ENCODE measurements around the gene SMAD6. TPM values are rescaled to one million over a fixed set of nuclear protein-coding genes. Genes with fewer than 3 reads are reported as not detected.
A peak's percentile ranks its signal among the peaks of the same experiment; 100 is the strongest.

Gene SMAD6
- total RNA-seq, 1 experiment from 2014 or later: 6.6 TPM

- H3K27me3 ChIP-seq (ENCODE audit: insufficient read depth, low read length): no peaks in the 10 kb centered on the region
- BruUV-seq (replicated peaks): no TSS peak
- H3K9me2 ChIP-seq (ENCODE audit: insufficient read depth): no peaks in the 10 kb centered on the region
- DNase-seq (ENCODE audit: low read depth, low spot score): no peak
- no peak overlapping the region for H3K27ac ChIP-seq (ENCODE audit: low read depth, low read length)
- H3K4me3 ChIP-seq (replicated peaks in 1 of 2; ENCODE audit: low read depth in 1 of 2, low read length in 2 of 2): no peak overlapping the region
- no peaks in the 10 kb centered on the region for H3K9me3 ChIP-seq (ENCODE audit: control insufficient read depth in 1 of 2, insufficient read depth in 1 of 2, low read depth in 1 of 2, low read length in 2 of 2)
- H3K9ac ChIP-seq (ENCODE audit: low read length): no peak overlapping the region
- RAD21 ChIA-PET (ENCODE audit: low non-redundant PET in 1 of 2, low total read pairs in 2 of 2, uncharacterized antibody in 2 of 2, unreplicated experiment in 2 of 2): interaction anchor here (0.6 to 1.5 kb wide), 5 partner anchors 62 to 183 kb away, joined by 3 to 9 read pairs (median 5); partner anchors contain the start of gene SMAD6 (in 1 of the 2)
- CTCF ChIA-PET: interaction anchor here (0.6 to 2.4 kb wide), 12 partner anchors 10 to 185 kb away, joined by 3 to 41 read pairs (median 4); no protein-coding TSS in a partner anchor
- peak; percentile 96 for ATAC-seq
- H3K36me3 ChIP-seq (ENCODE audit: control insufficient read depth in 1 of 2, insufficient read depth in 2 of 2, low read length in 2 of 2): no peaks in the 10 kb centered on the region
- POLR2A ChIA-PET: interaction anchor here (1.1 to 1.2 kb wide), 3 partner anchors 10 to 14 kb away, joined by 3 to 4 read pairs (median 3); no protein-coding TSS in a partner anchor
- H3K79me2 ChIP-seq (ENCODE audit: insufficient read depth, low read length): no peaks in the 10 kb centered on the region
- no peak overlapping the region for H3K4me2 ChIP-seq (ENCODE audit: low read length)
- H4K20me1 ChIP-seq (ENCODE audit: insufficient read depth): no peaks in the 10 kb centered on the region
- intact Hi-C loops (cut with micrococcal nuclease): loop anchor here (2.0 kb wide), 1 partner anchor 61 kb away; no protein-coding TSS in a partner anchor
- H3K4me1 ChIP-seq (ENCODE audit: control insufficient read depth in 1 of 2, insufficient read depth in 2 of 2, low read length in 2 of 2): peaks cover 0 to 3% of the 10 kb centered on the region in 2 experiments; a peak in 1 of 4 replicates
- no peak overlapping the region for H2AFZ ChIP-seq (ENCODE audit: low read depth, low read length, poor library complexity, severe bottlenecking)
- TF ChIP-seq SRF (IDR thresholded peaks at IDR 0.05; ENCODE audit: low read depth) (no peak), REST (IDR thresholded peaks at IDR 0.05; ENCODE audit: low read depth) (no peak), POLR2AphosphoS5 (IDR thresholded peaks at IDR 0.05; ENCODE audit: low read depth, low read length) (no peak), FOSL1 (IDR thresholded peaks at IDR 0.05; ENCODE audit: low read depth) (no peak), CBX3 (IDR thresholded peaks at IDR 0.05; ENCODE audit: low read depth) (peak; percentile 38; the same call in 1 of the 2 replicates), SP1 (IDR thresholded peaks at IDR 0.05; ENCODE audit: low read depth) (no peak), RAD21 (IDR thresholded peaks at IDR 0.05; ENCODE audit: low read depth) (peak; percentile 64), SIN3A (IDR thresholded peaks at IDR 0.05; ENCODE audit: low read depth) (no peak), EGR1 (IDR thresholded peaks at IDR 0.05; ENCODE audit: low read depth) (no peak), ZBTB33 (IDR thresholded peaks at IDR 0.05; ENCODE audit: extremely low read depth, insufficient replicate concordance, low read length) (no peak), POLR2A (IDR thresholded peaks at IDR 0.05; ENCODE audit: borderline replicate concordance, extremely low read depth, insufficient read depth, insufficient read length) (no peak), CTCF (IDR thresholded peaks at IDR 0.05 in 2 of 3, conservative IDR thresholded peaks at IDR 0.05 in 1 of 3; ENCODE audit: borderline replicate concordance in 1 of 3, insufficient read depth in 1 of 3, low read depth in 2 of 3, low read length in 2 of 3) (peak; percentile 60 to 70 (median 63); a peak in 5 of 6 replicates)
Measured at GRCh38 chr15:66789029-66790025, 87.3 kb downstream of the SMAD6 start.

All from HCT116 (cell line).